Upper lobe of left lung (tissue), 6 donors: ENCODE data around the gene LGALS9. TPM values are rescaled to one million over a fixed set of nuclear protein-coding genes. Genes with fewer than 3 reads are reported as not detected.
"Not testable (repeated sequence)": the region's sequence is repeated elsewhere in the genome, so short reads cannot be mapped to it uniquely, and the experiment has no call there.

ENCODE experiments used
- ATAC-seq, 2 donors: fragments of 200-7000 bp; cut with Tn5 transposase; one replicate each; pipeline ENCODE4 v1.9.1; 2022; ENCODE audit warnings: mild to moderate bottlenecking in 2 of 2, moderate library complexity in 2 of 2; ENCODE audit not compliant: low FRiP score in 2 of 2
- DNase-seq, 2 donors: peaks; one replicate each; pipeline ENCODE4 v3.0.0-alpha.2; 2019 to 2020
- H3K27ac ChIP-seq, 4 donors: fragments of 200-600 bp; sonication (generic); one replicate each; pipeline ENCODE4 v1.5.1; 2016 to 2019
- H3K27me3 ChIP-seq, 4 donors: fragments of 200-600 bp; sonication (generic); one replicate each; pipeline ENCODE4 v1.5.1; 2017 to 2019
- H3K36me3 ChIP-seq, 4 donors: fragments of 200-600 bp; sonication (generic); one replicate each; pipeline ENCODE4 v1.5.1; 2016 to 2019
- H3K4me1 ChIP-seq, 4 donors: fragments of 200-600 bp; sonication (generic); one replicate each; pipeline ENCODE4 v1.5.1; 2018 to 2019
- H3K4me3 ChIP-seq, 4 donors: fragments of 200-600 bp; sonication (generic); one replicate each; pipeline ENCODE4 v1.5.1; 2017 to 2019; ENCODE audit warnings: mild to moderate bottlenecking in 2 of 4, moderate library complexity in 1 of 4
- H3K9me3 ChIP-seq, 4 donors: fragments of 200-600 bp; sonication (generic); one replicate each; pipeline ENCODE4 v1.5.1; 2018 to 2019
- EP300 ChIP-seq, 4 donors: sonication (generic); formaldehyde crosslinking; IDR thresholded peaks; one replicate each; pipeline ENCODE4 v1.5.1; 2017; ENCODE audit warnings: antibody characterized with exemption in 4 of 4, control low read depth in 2 of 4
- POLR2A ChIP-seq, 4 donors: fragments of 450-650 bp; IDR thresholded peaks; one replicate each; pipeline ENCODE4 v1.5.1; 2016 to 2017; ENCODE audit warnings: antibody characterized with exemption in 4 of 4, mild to moderate bottlenecking in 2 of 4
- POLR2AphosphoS5 ChIP-seq, 2 donors: sonication (generic); formaldehyde crosslinking; IDR thresholded peaks; one replicate each; pipeline ENCODE4 v1.5.1; 2017; ENCODE audit warnings: antibody characterized with exemption in 2 of 2
- WGBS, 2 donors: methylation state at CpG; one replicate each; pipeline ENCODE4 v1.1.5; 2017 to 2018; 5-methylcytosine and 5-hydroxymethylcytosine counted together
- total RNA-seq, 6 donors: library from RNA; depleted of rRNA in 4 of 6; stranded (reverse); fragments of >200 nt in 4 of 6; gene quantifications; one replicate each; pipeline versions ENCODE4 v1.1.0 to v1.2.1, GENCODE V29; 2016 to 2021
- TF ChIP-seq, protein P1 (sequence below), 6 experiments: fragments of 450-650 bp in 4 of 6; fragments of 200-600 bp in 2 of 6; sonication (generic) in 2 of 6; IDR thresholded peaks; one replicate each; pipeline ENCODE4 v1.5.1; 2016 to 2019; ENCODE audit warnings: antibody characterized with exemption in 6 of 6
- donor health status: DM: no; HTN: no; CAD: no; lungs with moderate emphysema.
- donor health status: DM: no; HTN: yes; CAD: no; lungs with severe emphysema.

Gene LGALS9
- total RNA-seq, 6 donors from 2014 or later = 64.6 to 238 (median 150) TPM

DNA sequence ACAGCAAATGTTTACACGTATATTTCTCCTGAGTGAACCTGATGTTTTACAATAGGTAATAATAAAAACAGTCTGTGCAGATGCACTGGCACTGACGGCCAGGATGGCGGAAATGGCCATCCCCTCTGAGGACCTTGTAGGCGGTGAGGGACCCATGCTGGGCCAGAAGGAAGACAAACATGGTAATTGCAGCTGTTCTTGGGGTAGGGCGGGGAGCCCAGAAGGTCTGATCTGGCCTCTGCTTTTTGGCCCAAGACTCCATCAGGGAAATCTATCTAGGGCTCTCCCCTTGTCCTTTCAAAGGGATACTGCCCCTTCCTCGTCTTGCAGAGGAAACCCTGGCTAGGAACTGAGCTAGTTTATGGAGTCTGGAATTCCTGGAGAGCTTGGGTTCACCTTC lies 7.4 kb upstream of the LGALS9 start:
- H3K27ac ChIP-seq = no peak overlapping the region
- WGBS, 2 donors = 96 to 98% methylated on average over 5 to 6 of the region's 6 CpGs
- peaks cover 6 to 82% (median 44%) of the 10 kb centered on the region in 4 donors for H3K36me3 ChIP-seq
- no peak overlapping the region for H3K4me3 ChIP-seq
- ATAC-seq (no peak), DNase-seq (no peak)
- TF ChIP-seq, protein P1, sequence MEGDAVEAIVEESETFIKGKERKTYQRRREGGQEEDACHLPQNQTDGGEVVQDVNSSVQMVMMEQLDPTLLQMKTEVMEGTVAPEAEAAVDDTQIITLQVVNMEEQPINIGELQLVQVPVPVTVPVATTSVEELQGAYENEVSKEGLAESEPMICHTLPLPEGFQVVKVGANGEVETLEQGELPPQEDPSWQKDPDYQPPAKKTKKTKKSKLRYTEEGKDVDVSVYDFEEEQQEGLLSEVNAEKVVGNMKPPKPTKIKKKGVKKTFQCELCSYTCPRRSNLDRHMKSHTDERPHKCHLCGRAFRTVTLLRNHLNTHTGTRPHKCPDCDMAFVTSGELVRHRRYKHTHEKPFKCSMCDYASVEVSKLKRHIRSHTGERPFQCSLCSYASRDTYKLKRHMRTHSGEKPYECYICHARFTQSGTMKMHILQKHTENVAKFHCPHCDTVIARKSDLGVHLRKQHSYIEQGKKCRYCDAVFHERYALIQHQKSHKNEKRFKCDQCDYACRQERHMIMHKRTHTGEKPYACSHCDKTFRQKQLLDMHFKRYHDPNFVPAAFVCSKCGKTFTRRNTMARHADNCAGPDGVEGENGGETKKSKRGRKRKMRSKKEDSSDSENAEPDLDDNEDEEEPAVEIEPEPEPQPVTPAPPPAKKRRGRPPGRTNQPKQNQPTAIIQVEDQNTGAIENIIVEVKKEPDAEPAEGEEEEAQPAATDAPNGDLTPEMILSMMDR (IDR thresholded peaks at IDR 0.05) = no peak
- TF ChIP-seq POLR2A (IDR thresholded peaks at IDR 0.05) = no peak
- no peak for TF ChIP-seq EP300 (IDR thresholded peaks at IDR 0.05)
- TF ChIP-seq POLR2AphosphoS5 (IDR thresholded peaks at IDR 0.05) = no peak
- H3K4me1 ChIP-seq = no peaks in the 10 kb centered on the region
- no peaks in the 10 kb centered on the region for H3K27me3 ChIP-seq
- no peaks in the 10 kb centered on the region for H3K9me3 ChIP-seq

- no peak for TF ChIP-seq EP300 (IDR thresholded peaks at IDR 0.05)
- no peak for TF ChIP-seq POLR2AphosphoS5 (IDR thresholded peaks at IDR 0.05)
- TF ChIP-seq, protein P1 (IDR thresholded peaks at IDR 0.05) = no peak
- no peak for TF ChIP-seq POLR2A (IDR thresholded peaks at IDR 0.05)
- DNase-seq (no peak), ATAC-seq (no peak)
- Histone ChIP-seq H3K9me3 (no peaks in the 10 kb centered on the region), H3K27ac (no peak overlapping the region), H3K36me3 (peaks cover 6 to 73% (median 38%) of the 10 kb centered on the region in 4 donors), H3K27me3 (no peaks in the 10 kb centered on the region), H3K4me3 (no peak overlapping the region), H3K4me1 (no peaks in the 10 kb centered on the region)
- WGBS, 2 donors = 94 to 96% methylated on average over 3 of the region's 3 CpGs
Measured at GRCh38 chr17:27624539-27624938, 6.4 kb upstream of the LGALS9 start.

DNA sequence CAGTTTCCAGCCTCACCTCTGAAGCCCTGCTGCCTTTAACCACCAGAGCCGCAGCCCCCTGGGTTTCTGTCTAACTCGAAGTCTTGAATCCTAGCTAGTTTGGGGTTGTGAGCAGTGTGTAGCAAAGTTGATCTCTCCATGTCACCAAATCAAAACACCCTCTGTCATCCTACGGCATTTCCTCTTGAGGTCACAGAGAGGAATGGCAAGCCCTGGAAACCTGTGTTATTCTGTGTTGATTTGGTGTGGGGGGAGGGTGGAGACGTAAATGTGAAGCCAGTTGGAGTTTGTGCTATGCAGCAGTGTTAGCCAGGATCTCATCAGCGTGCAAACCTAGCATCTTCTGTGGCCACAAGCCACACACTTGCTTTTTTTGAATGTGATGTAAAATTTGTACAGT lies 5.1 kb upstream of the LGALS9 start:
- H3K9me3 ChIP-seq = no peaks in the 10 kb centered on the region
- ATAC-seq (no peak), DNase-seq (no peak)
- H3K4me1 ChIP-seq = peaks cover 0 to 4% (median 3%) of the 10 kb centered on the region in 4 donors
- peaks cover 6 to 59% (median 32%) of the 10 kb centered on the region in 4 donors for H3K36me3 ChIP-seq
- no peak for TF ChIP-seq EP300 (IDR thresholded peaks at IDR 0.05)
- H3K27ac ChIP-seq = no peak overlapping the region
- no peak overlapping the region for H3K4me3 ChIP-seq
- H3K27me3 ChIP-seq = no peaks in the 10 kb centered on the region
- WGBS, 2 donors = 90 to 95% methylated on average over 3 to 5 of the region's 5 CpGs

GRCh38 chr17:27627514-27627913 lies 3.5 kb upstream of the LGALS9 start:
- no peaks in the 10 kb centered on the region for H3K9me3 ChIP-seq
- 88 to 89% methylated on average over 6 to 10 of the region's 10 CpGs for WGBS, 2 donors
- peaks cover 15 to 20% (median 18%) of the 10 kb centered on the region in 4 donors for H3K4me1 ChIP-seq
- H3K4me3 ChIP-seq = no peak overlapping the region
- TF ChIP-seq POLR2AphosphoS5 (IDR thresholded peaks at IDR 0.05) (no peak), EP300 (IDR thresholded peaks at IDR 0.05) (no peak), POLR2A (IDR thresholded peaks at IDR 0.05) (no peak)
- TF ChIP-seq, protein P1 (IDR thresholded peaks at IDR 0.05) = no peak
- peaks cover 6 to 43% (median 20%) of the 10 kb centered on the region in 4 donors for H3K36me3 ChIP-seq
- no peaks in the 10 kb centered on the region for H3K27me3 ChIP-seq
- DNase-seq = no peak
- no peak overlapping the region for H3K27ac ChIP-seq
- ATAC-seq = no peak

- H3K4me3 ChIP-seq = no peak overlapping the region
- no peaks in the 10 kb centered on the region for H3K9me3 ChIP-seq
- H3K27me3 ChIP-seq = no peaks in the 10 kb centered on the region
- peaks cover 23 to 29% (median 26%) of the 10 kb centered on the region in 4 donors for H3K4me1 ChIP-seq
- no peak overlapping the region for H3K27ac ChIP-seq
- TF ChIP-seq, protein P1 (IDR thresholded peaks at IDR 0.05) = no peak
- TF ChIP-seq POLR2AphosphoS5 (IDR thresholded peaks at IDR 0.05) (no peak), EP300 (IDR thresholded peaks at IDR 0.05) (no peak), POLR2A (IDR thresholded peaks at IDR 0.05) (no peak)
- WGBS, 2 donors = 91 to 97% methylated on average over 5 of the region's 5 CpGs
- H3K36me3 ChIP-seq = peaks cover 6 to 34% (median 13%) of the 10 kb centered on the region in 4 donors
- DNase-seq = no peak
- no peak for ATAC-seq
Measured at GRCh38 chr17:27628376-27628775, 2.6 kb upstream of the LGALS9 start.

GRCh38 chr17:27629260-27629659 lies 1.7 kb upstream of the LGALS9 start:
- not testable (repeated sequence) for H3K27ac ChIP-seq, H3K4me3 ChIP-seq, H3K9me3 ChIP-seq, DNase-seq, ATAC-seq, H3K27me3 ChIP-seq
- H3K4me1 ChIP-seq = peaks cover 31 to 38% (median 34%) of the 10 kb centered on the region in 4 donors
- 73 to 84% methylated on average over 3 of the region's 3 CpGs for WGBS, 2 donors
- peaks cover 0 to 25% (median 5%) of the 10 kb centered on the region in 4 donors for H3K36me3 ChIP-seq
